ENCODE data around the gene CATSPERB. TPM values are rescaled to one million over a fixed set of nuclear protein-coding genes. Genes with fewer than 3 reads are reported as not detected.
A peak's percentile ranks its signal among the peaks of the same experiment; 100 is the strongest.
"Not testable (repeated sequence)": the region's sequence is repeated elsewhere in the genome, so short reads cannot be mapped to it uniquely, and the experiment has no call there.

Gene CATSPERB
- polyA plus RNA-seq, 3 donors from 2014 or later = 0.32 to 1.9 TPM; not detected in 1

GRCh38 chr14:91727121-91727520 is 4.8 kb downstream of the CATSPERB start:
- H3K9me3 Mint-ChIP-seq = no peaks in the 10 kb centered on the region
- no peaks in the 10 kb centered on the region for H3K27me3 Mint-ChIP-seq (ENCODE audit: low read depth in 3 of 3)
- no peak overlapping the region for H3K27ac Mint-ChIP-seq
- peaks cover 0 to 7% (median 5%) of the 10 kb centered on the region in 3 donors for H3K36me3 Mint-ChIP-seq
- H3K4me1 Mint-ChIP-seq = no peaks in the 10 kb centered on the region
- no peak overlapping the region for H3K4me3 Mint-ChIP-seq
- no peak for DNase-seq

GRCh38 chr14:91723501-91723900 is 8.4 kb downstream of the CATSPERB start:
- Mint-ChIP-seq H3K36me3 (peaks cover 0 to 17% (median 5%) of the 10 kb centered on the region in 3 donors), H3K4me1 (no peaks in the 10 kb centered on the region), H3K9me3 (no peaks in the 10 kb centered on the region), H3K27ac (no peak overlapping the region), H3K27me3 (ENCODE audit: low read depth in 3 of 3) (peaks cover 2 to 5% (median 2%) of the 10 kb centered on the region in 3 donors), H3K4me3 (no peak overlapping the region)
- no peak for DNase-seq

- Mint-ChIP-seq H3K27me3 (ENCODE audit: low read depth in 3 of 3) (peaks cover 2 to 5% (median 2%) of the 10 kb centered on the region in 3 donors), H3K36me3 (peaks cover 0 to 17% (median 5%) of the 10 kb centered on the region in 3 donors), H3K4me1 (no peaks in the 10 kb centered on the region), H3K4me3 (no peak overlapping the region), H3K9me3 (no peaks in the 10 kb centered on the region), H3K27ac (no peak overlapping the region)
- no peak for DNase-seq
Observed at GRCh38 chr14:91722386-91722785, 9.5 kb downstream of the CATSPERB start.

- H3K9me3 Mint-ChIP-seq = no peaks in the 10 kb centered on the region
- no peak overlapping the region for H3K4me3 Mint-ChIP-seq
- peaks cover 2 to 5% (median 5%) of the 10 kb centered on the region in 3 donors for H3K27me3 Mint-ChIP-seq (ENCODE audit: low read depth in 3 of 3)
- H3K4me1 Mint-ChIP-seq = peaks cover 5% of the 10 kb centered on the region in 2 donors
- H3K36me3 Mint-ChIP-seq = peaks cover 0 to 14% (median 0%) of the 10 kb centered on the region in 3 donors
- H3K27ac Mint-ChIP-seq = no peak overlapping the region
- DNase-seq = no peak
Observed at GRCh38 chr14:91719839-91720238, 12.0 kb downstream of the CATSPERB start.

- Mint-ChIP-seq H3K27ac (no peak overlapping the region), H3K9me3 (no peaks in the 10 kb centered on the region), H3K27me3 (ENCODE audit: low read depth in 3 of 3) (peaks cover 2 to 5% (median 5%) of the 10 kb centered on the region in 3 donors), H3K4me1 (peaks cover 11 to 16% of the 10 kb centered on the region in 2 donors), H3K4me3 (no peak overlapping the region), H3K36me3 (peaks cover 0 to 12% (median 0%) of the 10 kb centered on the region in 3 donors)
- no peak for DNase-seq
Observed at GRCh38 chr14:91716999-91717398, 14.9 kb downstream of the CATSPERB start.

GRCh38 chr14:91714805-91715204 is 17.1 kb downstream of the CATSPERB start:
- Mint-ChIP-seq H3K27me3 (ENCODE audit: low read depth in 3 of 3) (peaks cover 2 to 3% (median 3%) of the 10 kb centered on the region in 3 donors), H3K36me3 (peaks cover 0 to 4% (median 0%) of the 10 kb centered on the region in 3 donors), H3K27ac (peak overlapping the region in 4 of 6 donors; percentile 68 to 79 (median 72)), H3K4me3 (peak overlapping the region; percentile 67 to 77 (median 75)), H3K4me1 (peaks cover 11 to 16% of the 10 kb centered on the region in 2 donors), H3K9me3 (no peaks in the 10 kb centered on the region)
- DNase-seq = peak; percentile 26 to 47 (median 46)

- Mint-ChIP-seq H3K9me3 (peaks cover 0 to 2% (median 0%) of the 10 kb centered on the region in 6 donors), H3K4me1 (peaks cover 0 to under 1% of the 10 kb centered on the region in 2 donors), H3K4me3 (no peak overlapping the region), H3K27ac (no peak overlapping the region), H3K36me3 (peaks cover 0 to 10% (median 3%) of the 10 kb centered on the region in 3 donors), H3K27me3 (ENCODE audit: low read depth in 3 of 3) (peaks cover 0 to 5% (median 0%) of the 10 kb centered on the region in 3 donors)
- no peak for DNase-seq
Observed at GRCh38 chr14:91708795-91709194, 23.1 kb downstream of the CATSPERB start.

GRCh38 chr14:91706996-91707395 is 24.9 kb downstream of the CATSPERB start:
- Mint-ChIP-seq H3K4me1 (no peaks in the 10 kb centered on the region), H3K9me3 (peaks cover 0 to 2% (median 0%) of the 10 kb centered on the region in 6 donors), H3K36me3 (peaks cover 0 to 10% (median 3%) of the 10 kb centered on the region in 3 donors), H3K4me3 (no peak overlapping the region), H3K27me3 (ENCODE audit: low read depth in 3 of 3) (peaks cover 0 to 7% (median 0%) of the 10 kb centered on the region in 3 donors), H3K27ac (no peak overlapping the region)
- DNase-seq = no peak

- Mint-ChIP-seq H3K4me1 (no peaks in the 10 kb centered on the region), H3K4me3 (no peak overlapping the region), H3K27me3 (ENCODE audit: low read depth in 3 of 3) (peaks cover 4 to 9% (median 4%) of the 10 kb centered on the region in 3 donors), H3K27ac (no peak overlapping the region), H3K36me3 (peaks cover 5 to 14% (median 10%) of the 10 kb centered on the region in 3 donors), H3K9me3 (peaks cover 0 to 10% (median 0%) of the 10 kb centered on the region in 6 donors)
- no peak for DNase-seq
Observed at GRCh38 chr14:91694643-91695042, 37.2 kb downstream of the CATSPERB start.

GRCh38 chr14:91693346-91693745 is 38.5 kb downstream of the CATSPERB start:
- H3K9me3 Mint-ChIP-seq = peaks cover 0 to 9% (median 0%) of the 10 kb centered on the region in 6 donors
- peaks cover 4 to 9% (median 4%) of the 10 kb centered on the region in 3 donors for H3K27me3 Mint-ChIP-seq (ENCODE audit: low read depth in 3 of 3)
- no peak overlapping the region for H3K27ac Mint-ChIP-seq
- no peaks in the 10 kb centered on the region for H3K4me1 Mint-ChIP-seq
- H3K36me3 Mint-ChIP-seq = peaks cover 5 to 13% (median 10%) of the 10 kb centered on the region in 3 donors
- no peak overlapping the region for H3K4me3 Mint-ChIP-seq
- no peak for DNase-seq

GRCh38 chr14:91692075-91692474 is 39.8 kb downstream of the CATSPERB start:
- Mint-ChIP-seq H3K36me3 (peaks cover 5 to 7% (median 6%) of the 10 kb centered on the region in 3 donors), H3K4me1 (no peaks in the 10 kb centered on the region), H3K4me3 (no peak overlapping the region), H3K27ac (no peak overlapping the region), H3K9me3 (peaks cover 0 to 4% (median 0%) of the 10 kb centered on the region in 6 donors), H3K27me3 (ENCODE audit: low read depth in 3 of 3) (peaks cover 2 to 9% (median 4%) of the 10 kb centered on the region in 3 donors)
- no peak for DNase-seq

- H3K4me1 Mint-ChIP-seq = no peaks in the 10 kb centered on the region
- H3K36me3 Mint-ChIP-seq = peaks cover 4 to 6% (median 5%) of the 10 kb centered on the region in 3 donors
- H3K4me3 Mint-ChIP-seq = no peak overlapping the region
- peaks cover 0 to 3% (median 0%) of the 10 kb centered on the region in 3 donors for H3K27me3 Mint-ChIP-seq (ENCODE audit: low read depth in 3 of 3)
- H3K27ac Mint-ChIP-seq = no peak overlapping the region
- H3K9me3 Mint-ChIP-seq = peaks cover 0 to 4% (median 0%) of the 10 kb centered on the region in 6 donors
- no peak for DNase-seq
Observed at GRCh38 chr14:91689608-91690007, 42.3 kb downstream of the CATSPERB start.

- not testable (repeated sequence) for H3K36me3 Mint-ChIP-seq; H3K9me3 Mint-ChIP-seq; H3K4me1 Mint-ChIP-seq; DNase-seq; H3K4me3 Mint-ChIP-seq; H3K27me3 Mint-ChIP-seq (ENCODE audit: low read depth in 3 of 3); H3K27ac Mint-ChIP-seq
Observed at GRCh38 chr14:91687436-91687835, 44.5 kb downstream of the CATSPERB start.

GRCh38 chr14:91685600-91685999 is 46.3 kb downstream of the CATSPERB start:
- no peak for DNase-seq
- peaks cover 2% of the 10 kb centered on the region in 3 donors for H3K36me3 Mint-ChIP-seq
- H3K27ac Mint-ChIP-seq = no peak overlapping the region
- H3K4me3 Mint-ChIP-seq = no peak overlapping the region
- H3K9me3 Mint-ChIP-seq = peaks cover 0 to 2% (median 0%) of the 10 kb centered on the region in 6 donors
- H3K27me3 Mint-ChIP-seq (ENCODE audit: low read depth in 3 of 3) = peaks cover 0 to 3% (median 2%) of the 10 kb centered on the region in 3 donors
- no peaks in the 10 kb centered on the region for H3K4me1 Mint-ChIP-seq

Measured in immature natural killer cell (primary cell).